Neuronal stem cell (in vitro differentiated cells): ENCODE data around the gene SHC1.

Experiments used
- DNase-seq: peaks from one replicate; pipeline ENCODE4 v3.0.0-alpha.2; 2013; ENCODE audit warnings: low spot score
- H2AFZ ChIP-seq: one replicate; pipeline ENCODE4 v1.6.1; 2013; ENCODE audit warnings: mild to moderate bottlenecking, low read length, inconsistent platforms
- H2AK5ac ChIP-seq: 2 replicates; pipeline ENCODE4 v1.6.1; 2013; ENCODE audit warnings: low read depth, mild to moderate bottlenecking, inconsistent platforms, low read length, moderate library complexity, mixed read lengths
- H2BK120ac ChIP-seq: 2 replicates; pipeline ENCODE4 v1.6.1; 2013; ENCODE audit warnings: low read depth, mild to moderate bottlenecking, inconsistent platforms, low read length, moderate library complexity, mixed read lengths
- H2BK12ac ChIP-seq: one replicate; pipeline ENCODE4 v1.6.1; 2013; ENCODE audit warnings: low read length, inconsistent platforms
- H2BK15ac ChIP-seq: 2 replicates; pipeline ENCODE4 v1.6.1; 2013; ENCODE audit warnings: mild to moderate bottlenecking, low read length, inconsistent platforms, mixed read lengths
- H2BK5ac ChIP-seq: one replicate; pipeline ENCODE4 v1.6.1; 2013; ENCODE audit warnings: inconsistent platforms, mild to moderate bottlenecking, low read length, moderate library complexity
- H3K14ac ChIP-seq: one replicate; pipeline ENCODE4 v1.6.1; 2013; ENCODE audit warnings: low read length, inconsistent platforms
- H3K18ac ChIP-seq: 2 replicates; pipeline ENCODE4 v1.6.1; 2013; ENCODE audit warnings: low read length, inconsistent platforms
- H3K23ac ChIP-seq: 2 replicates; pipeline ENCODE4 v1.6.1; 2013; ENCODE audit warnings: low read depth, mild to moderate bottlenecking, mixed read lengths, low read length, inconsistent platforms; ENCODE audit not compliant: poor library complexity
- H3K27ac ChIP-seq: replicated peaks from 3 replicates; pipeline ENCODE4 v1.5.1; 2013; ENCODE audit warnings: low read length, inconsistent platforms
- H3K27me3 ChIP-seq, 3 experiments: 2 replicates each; pipeline ENCODE4 v1.6.1; 2013; ENCODE audit warnings: low read length in 3 of 3, mild to moderate bottlenecking in 2 of 3, inconsistent platforms in 1 of 3, low read depth in 1 of 3, mixed read lengths in 1 of 3, moderate library complexity in 1 of 3; ENCODE audit not compliant: control insufficient read depth in 3 of 3, insufficient read depth in 3 of 3
- H3K36me3 ChIP-seq, 2 donors: replicated peaks in 1 of 2; 2 replicates each; pipeline ENCODE4 v1.6.1; 2013; ENCODE audit warnings: low read length in 2 of 2; ENCODE audit not compliant: control insufficient read depth in 2 of 2, insufficient read depth in 2 of 2
- H3K4ac ChIP-seq: 2 replicates; pipeline ENCODE4 v1.6.1; 2013; ENCODE audit warnings: inconsistent platforms, mild to moderate bottlenecking, low read length, moderate library complexity
- H3K4me1 ChIP-seq, 2 donors: 1 replicate in 1 of 2; 2 replicates in 1 of 2; pipeline ENCODE4 v1.6.1; 2013; ENCODE audit warnings: low read length in 2 of 2, low read depth in 1 of 2; ENCODE audit not compliant: control insufficient read depth in 2 of 2, insufficient read depth in 1 of 2
- H3K4me2 ChIP-seq: one replicate; pipeline ENCODE4 v1.6.1; 2013; ENCODE audit warnings: mild to moderate bottlenecking, low read length, inconsistent platforms; ENCODE audit not compliant: insufficient read depth, poor library complexity, severe bottlenecking
- H3K4me3 ChIP-seq, 2 donors: 2 replicates each; pipeline ENCODE4 v1.5.1; 2013; ENCODE audit warnings: low read length in 2 of 2, mild to moderate bottlenecking in 2 of 2, inconsistent platforms in 1 of 2, moderate library complexity in 1 of 2
- H3K79me1 ChIP-seq: one replicate; pipeline ENCODE4 v1.6.1; 2013; ENCODE audit warnings: low read depth, mild to moderate bottlenecking, inconsistent platforms, low read length, moderate library complexity
- H3K9ac ChIP-seq: one replicate; pipeline ENCODE4 v1.6.1; 2013; ENCODE audit warnings: mild to moderate bottlenecking, low read depth, low read length, inconsistent platforms; ENCODE audit not compliant: poor library complexity
- H3K9me3 ChIP-seq, 2 donors: replicated peaks in 1 of 2; 2 replicates each; pipeline versions ENCODE3 to v1.6.1; 2013; ENCODE audit warnings: low read length in 2 of 2, mild to moderate bottlenecking in 2 of 2, inconsistent platforms in 1 of 2, low read depth in 1 of 2, mixed read lengths in 1 of 2, moderate library complexity in 1 of 2; ENCODE audit not compliant: control insufficient read depth in 2 of 2, insufficient read depth in 1 of 2
- H4K8ac ChIP-seq: one replicate; pipeline ENCODE4 v1.6.1; 2013; ENCODE audit warnings: low read depth, mild to moderate bottlenecking, inconsistent platforms, low read length, moderate library complexity
- H4K91ac ChIP-seq: one replicate; pipeline ENCODE4 v1.6.1; 2013; ENCODE audit warnings: low read length, low read depth, mild to moderate bottlenecking, inconsistent platforms; ENCODE audit not compliant: poor library complexity
- WGBS, 2 donors: extraction: QIAGEN DNeasy Blood & Tissue Kit; methylation state at CpG; one replicate each; pipeline ENCODE4 v1.1.7; 2013; ENCODE audit warnings: missing lambda C conversion rate in 2 of 2, mixed read lengths in 1 of 2; ENCODE audit not compliant: insufficient read length in 2 of 2, insufficient replicate concordance in 1 of 2; ENCODE audit errors: extremely low coverage in 2 of 2; 5-methylcytosine and 5-hydroxymethylcytosine counted together

SHC1 gene

DNA sequence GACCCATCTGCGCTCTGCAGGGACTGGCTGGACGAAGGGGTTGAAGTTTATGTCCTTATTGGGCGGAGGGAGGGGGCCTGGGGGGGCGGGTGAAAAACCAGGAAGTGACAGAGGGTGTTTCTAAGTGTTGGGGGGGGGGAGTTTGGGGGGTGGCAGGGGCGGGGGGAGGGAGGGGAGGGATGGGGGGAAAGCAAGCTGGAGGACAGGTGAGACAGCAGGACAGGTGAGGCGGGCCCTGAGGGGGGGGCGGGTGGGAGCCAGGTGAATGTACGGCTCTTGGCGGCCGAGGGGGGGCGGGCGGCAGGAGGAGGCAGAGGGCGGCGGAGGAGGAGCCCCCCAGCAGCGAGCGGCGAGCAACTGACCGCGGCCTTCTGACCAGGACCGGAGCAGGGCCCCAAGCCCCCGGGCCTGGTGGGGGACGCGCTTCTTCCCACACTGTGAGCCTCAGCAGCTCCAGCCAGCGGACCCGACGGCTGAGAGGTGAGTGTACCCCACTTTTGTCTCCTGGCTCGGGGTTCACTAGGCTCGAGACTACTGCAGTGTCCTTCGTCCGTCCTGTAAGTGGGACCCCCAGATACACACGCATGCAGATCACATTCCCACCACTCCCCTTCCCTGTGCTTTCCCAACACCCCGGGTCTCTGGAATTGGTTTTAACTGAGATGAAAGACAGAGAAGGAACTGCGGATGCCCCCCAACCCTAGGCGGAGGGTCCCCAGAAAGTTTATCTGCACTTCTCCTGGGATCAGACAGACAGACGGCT is 32.1 kb upstream of the SHC1 start, which contains the start of gene ZBTB7B:
TSS of gene ZBTB7B (plus strand) at position 339 of the 763 bp plus-strand sequence. CDS start 11,859 bp downstream, outside the sequence.
- Histone ChIP-seq H3K4me1 (peaks cover 17 to 19% of the 10 kb centered on the region in 2 donors), H2BK5ac (peak within 1 kb of the TSS; percentile 97), H3K9me3 (no peaks in the 10 kb centered on the region), H2AK5ac (peak within 1 kb of the TSS; percentile 72), H4K8ac (no peak within 1 kb of the TSS), H3K4me3 (peak within 1 kb of the TSS; percentile 89 to 90), H4K91ac (peak within 1 kb of the TSS; percentile 85), H3K79me1 (peaks cover 12% of the 10 kb centered on the region), H3K23ac (peak within 1 kb of the TSS; percentile 80), H3K27ac (peak within 1 kb of the TSS; percentile 89), H2AFZ (peak within 1 kb of the TSS; percentile 97), H2BK12ac (peak within 1 kb of the TSS; percentile 94), H3K14ac (peak within 1 kb of the TSS; percentile 94), H3K27me3 (peaks cover 0 to 2% (median 0%) of the 10 kb centered on the region in 3 experiments), H3K4ac (peak within 1 kb of the TSS; percentile 95), H3K4me2 (peak within 1 kb of the TSS; percentile 99), H3K18ac (peak within 1 kb of the TSS; percentile 97), H3K36me3 (no peaks in the 10 kb centered on the region), H2BK120ac (peak within 1 kb of the TSS; percentile 94), H2BK15ac (peak within 1 kb of the TSS; percentile 69), H3K9ac (peak within 1 kb of the TSS; percentile 85)
- no peak for DNase-seq
- no CpG with 5 or more reads among the region's 35 CpGs for WGBS, 2 donors

DNA sequence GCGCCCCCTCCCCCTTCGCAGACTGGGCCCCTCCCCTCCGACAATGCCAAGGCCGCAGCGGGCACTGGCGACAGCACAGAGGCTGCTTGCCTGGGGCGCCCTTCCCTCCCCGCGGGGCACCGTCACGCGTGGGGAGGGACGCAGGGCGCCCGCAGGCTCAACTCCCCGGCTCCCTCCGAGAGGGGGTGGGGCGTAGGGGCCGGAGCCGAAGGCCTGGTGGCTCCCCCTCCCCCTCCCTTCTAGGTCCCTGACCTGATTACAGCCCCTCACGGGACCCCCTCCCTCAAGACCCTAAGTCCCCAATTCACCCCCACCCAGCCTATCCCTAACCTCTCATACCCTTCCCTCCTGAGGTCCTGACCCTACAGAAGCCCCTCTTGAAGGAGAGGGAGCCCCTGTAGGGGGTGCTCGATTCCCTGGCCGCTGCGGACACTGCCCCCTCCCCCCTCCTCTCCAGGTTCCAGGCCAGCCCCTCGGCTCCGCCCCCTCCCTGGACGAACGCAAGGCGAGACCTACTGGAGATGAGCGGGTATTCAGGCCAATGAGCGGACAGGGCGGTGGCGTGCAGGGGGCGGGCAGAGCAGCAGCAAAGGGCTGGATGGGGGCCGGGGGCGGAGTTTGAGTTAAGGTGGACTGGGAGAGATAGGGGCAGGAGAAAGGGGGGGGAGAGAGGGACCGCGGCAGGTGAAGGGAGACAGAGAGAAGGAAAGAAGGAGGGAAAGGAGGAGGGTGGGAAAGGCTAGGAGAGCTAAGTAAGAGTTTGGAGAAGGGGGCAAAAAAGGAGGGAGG is 31.3 kb upstream of the SHC1 start:
- no peaks in the 10 kb centered on the region for H3K9me3 ChIP-seq
- WGBS, 2 donors, result no CpG with 5 or more reads among the region's 38 CpGs
- H3K9ac ChIP-seq, result peak overlapping the region; percentile 79
- no peak overlapping the region for H2BK12ac ChIP-seq
- H3K18ac ChIP-seq, result peak overlapping the region; percentile 92
- H3K4me3 ChIP-seq, result peak overlapping the region; percentile 82 to 90
- H4K8ac ChIP-seq, result no peak overlapping the region
- peak overlapping the region; percentile 22 for H2BK120ac ChIP-seq
- no peak overlapping the region for H4K91ac ChIP-seq
- H2BK15ac ChIP-seq, result no peak overlapping the region
- peak overlapping the region; percentile 97 for H2AFZ ChIP-seq
- peaks cover 17 to 19% of the 10 kb centered on the region in 2 donors for H3K4me1 ChIP-seq
- peak overlapping the region; percentile 18 for H3K23ac ChIP-seq
- peak overlapping the region; percentile 85 for H3K4me2 ChIP-seq
- peak overlapping the region; percentile 72 for H2AK5ac ChIP-seq
- no peaks in the 10 kb centered on the region for H3K36me3 ChIP-seq
- peak; percentile 98 for DNase-seq
- peaks cover 9% of the 10 kb centered on the region for H3K79me1 ChIP-seq
- H3K27me3 ChIP-seq, result peaks cover 0 to 2% (median 0%) of the 10 kb centered on the region in 3 experiments
- H3K27ac ChIP-seq, result peak overlapping the region; percentile 89
- no peak overlapping the region for H3K4ac ChIP-seq
- H2BK5ac ChIP-seq, result peak overlapping the region; percentile 88
- no peak overlapping the region for H3K14ac ChIP-seq

DNA sequence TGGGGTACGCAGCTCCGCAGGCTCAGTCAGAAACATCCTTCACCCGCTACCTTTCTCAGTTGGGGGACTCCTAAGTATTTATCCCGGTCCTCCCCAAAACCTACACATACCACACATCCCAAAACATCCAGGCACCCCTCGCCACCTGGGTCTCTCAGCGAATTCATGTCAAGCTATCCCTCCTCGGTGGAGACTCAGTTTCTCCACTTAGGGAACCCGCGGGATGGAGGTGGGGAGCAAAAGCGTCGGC is 30.8 kb upstream of the SHC1 start:
- Histone ChIP-seq H3K14ac (no peak overlapping the region), H4K91ac (no peak overlapping the region), H2BK12ac (no peak overlapping the region), H3K4ac (no peak overlapping the region), H3K27me3 (peaks cover 0 to 2% (median 0%) of the 10 kb centered on the region in 3 experiments), H2AK5ac (peak overlapping the region; percentile 72), H3K79me1 (peaks cover 9% of the 10 kb centered on the region), H3K23ac (peak overlapping the region; percentile 88), H2AFZ (peak overlapping the region; percentile 97), H4K8ac (no peak overlapping the region), H2BK5ac (peak overlapping the region; percentile 88), H2BK15ac (no peak overlapping the region), H3K4me2 (peak overlapping the region; percentile 85), H3K18ac (peak overlapping the region; percentile 92), H3K4me1 (peaks cover 17 to 19% of the 10 kb centered on the region in 2 donors), H3K27ac (peak overlapping the region; percentile 89), H3K4me3 (peak overlapping the region; percentile 82 to 90), H2BK120ac (no peak overlapping the region), H3K36me3 (no peaks in the 10 kb centered on the region), H3K9ac (peak overlapping the region; percentile 79), H3K9me3 (no peaks in the 10 kb centered on the region)
- DNase-seq, result no peak
- WGBS, 2 donors, result no CpG with 5 or more reads among the region's 11 CpGs
